Measurements from ENCODE around the gene SPINK2.

GRCh38 chr4:56803471-56803870, 18.0 kb downstream of the SPINK2 start:
- no peak for TF ChIP-seq POLR2AphosphoS5 (IDR thresholded peaks at IDR 0.05; ENCODE audit: low read depth, low read length)
- no peak for TF ChIP-seq TAF1 (IDR thresholded peaks at IDR 0.05; ENCODE audit: borderline replicate concordance, insufficient read depth, low read length)

Data from PFSK-1 (cell line).